PC-3 (cell line): Measurements from ENCODE around the gene FFAR4. TPM values are rescaled to one million over a fixed set of nuclear protein-coding genes. Genes with fewer than 3 reads are reported as not detected.

ENCODE experiments used
- ATAC-seq: fragments of 200-7000 bp; cut with Tn5 transposase; 2 replicates; pipeline ENCODE4 v1.9.1; 2020; ENCODE audit warnings: mild to moderate bottlenecking, moderate library complexity
- BruUV-seq: library from RNA; stranded (reverse); fragments of 400-500 nt; replicated peaks from 2 replicates; lab custom pipeline; 2021; lab: Mats Ljungman, UMichigan
- CTCF ChIA-PET: fragments of 300-600 bp; sonication (Branson Sonifier 250); formaldehyde crosslinking; loops from one replicate; lab custom pipeline; 2022; ENCODE audit warnings: antibody characterized with exemption; lab: Charles Lee
- POLR2A ChIA-PET: fragments of 300-600 bp; sonication (Branson Sonifier 250); formaldehyde crosslinking; loops from one replicate; lab custom pipeline; 2022; ENCODE audit warnings: antibody characterized with exemption; ENCODE audit not compliant: unreplicated experiment; lab: Charles Lee
- DNase-seq: peaks from one replicate; pipeline ENCODE4 v3.0.0-alpha.2; 2015
- H2AFZ ChIP-seq: fragments of 300-600 bp; sonication (generic); 2 replicates; pipeline ENCODE4 v1.6.0; 2016; ENCODE audit warnings: antibody characterized with exemption, low read length
- H3F3A ChIP-seq: fragments of 300-600 bp; sonication (generic); one replicate; pipeline ENCODE4 v1.6.0; 2017; ENCODE audit warnings: antibody characterized with exemption, low read length, control low read depth, mild to moderate bottlenecking; ENCODE audit not compliant: unreplicated experiment
- H3K27ac ChIP-seq: fragments of 300-600 bp; sonication (generic); 2 replicates; pipeline ENCODE4 v1.5.1; 2016; ENCODE audit warnings: mild to moderate bottlenecking, low read length
- H3K27me3 ChIP-seq: fragments of 300-600 bp; sonication (generic); 2 replicates; pipeline ENCODE4 v1.6.1; 2016; ENCODE audit warnings: low read length, mixed read lengths
- H3K36me3 ChIP-seq: fragments of 300-600 bp; sonication (generic); 2 replicates; pipeline ENCODE4 v1.6.1; 2016; ENCODE audit warnings: low read depth, mixed run types, low read length, mixed read lengths
- H3K4me1 ChIP-seq: fragments of 300-600 bp; sonication (generic); 2 replicates; pipeline ENCODE4 v1.5.1; 2016; ENCODE audit warnings: low read length; ENCODE audit not compliant: insufficient read depth
- H3K4me2 ChIP-seq: fragments of 300-600 bp; sonication (generic); 2 replicates; pipeline ENCODE4 v1.6.0; 2016; ENCODE audit warnings: low read length
- H3K4me3 ChIP-seq: fragments of 300-600 bp; sonication (generic); 2 replicates; pipeline ENCODE4 v1.5.1; 2016; ENCODE audit warnings: mild to moderate bottlenecking, low read length, mixed read lengths
- H3K79me2 ChIP-seq: fragments of 300-600 bp; sonication (generic); 2 replicates; pipeline ENCODE4 v1.6.1; 2017; ENCODE audit warnings: low read length, mixed read lengths
- H3K9ac ChIP-seq: fragments of 300-600 bp; sonication (generic); 2 replicates; pipeline ENCODE4 v1.6.0; 2016; ENCODE audit warnings: mild to moderate bottlenecking, low read length
- H3K9me2 ChIP-seq: fragments of 300-600 bp; sonication (generic); replicated peaks from 2 replicates; pipeline ENCODE4 v1.6.1; 2016; ENCODE audit warnings: mixed run types, low read length, mixed read lengths
- H3K9me3 ChIP-seq: fragments of 300-600 bp; sonication (generic); 2 replicates; pipeline ENCODE4 v1.6.1; 2016; ENCODE audit warnings: low read length, mixed read lengths
- H4K20me1 ChIP-seq: fragments of 300-600 bp; sonication (generic); 2 replicates; pipeline ENCODE4 v1.6.1; 2016; ENCODE audit warnings: low read length, mixed read lengths
- EZH2 ChIP-seq: fragments of 300-600 bp; sonication (generic); IDR thresholded peaks from one replicate; pipeline ENCODE4 v1.6.1; 2017; ENCODE audit warnings: antibody characterized with exemption, mild to moderate bottlenecking, low read length; ENCODE audit not compliant: unreplicated experiment
- EZH2phosphoT487 ChIP-seq: fragments of 300-600 bp; sonication (generic); IDR thresholded peaks from 2 replicates; pipeline ENCODE4 v1.6.1; 2018; ENCODE audit warnings: mild to moderate bottlenecking, antibody characterized with exemption, low read length, borderline replicate concordance
- intact Hi-C: fragments of 100-400 bp; cut with micrococcal nuclease; formaldehyde crosslinking; loops from 2 replicates; pipeline ENCODE4 v1.9.0; 2023
- total RNA-seq: library from RNA; depleted of rRNA; stranded (reverse); fragments of >200 nt; gene quantifications from 2 replicates; pipeline ENCODE4 v1.2.3, GENCODE V29; 2014
- TF ChIP-seq, protein P1 (sequence below): fragments of 300-600 bp; sonication (generic); conservative IDR thresholded peaks from 2 replicates; pipeline ENCODE4 v1.5.1; 2017; ENCODE audit warnings: antibody characterized with exemption, low read depth, mild to moderate bottlenecking, low read length

Gene FFAR4
- total RNA-seq, 1 experiment from 2014 or later: 1.5 TPM

DNA sequence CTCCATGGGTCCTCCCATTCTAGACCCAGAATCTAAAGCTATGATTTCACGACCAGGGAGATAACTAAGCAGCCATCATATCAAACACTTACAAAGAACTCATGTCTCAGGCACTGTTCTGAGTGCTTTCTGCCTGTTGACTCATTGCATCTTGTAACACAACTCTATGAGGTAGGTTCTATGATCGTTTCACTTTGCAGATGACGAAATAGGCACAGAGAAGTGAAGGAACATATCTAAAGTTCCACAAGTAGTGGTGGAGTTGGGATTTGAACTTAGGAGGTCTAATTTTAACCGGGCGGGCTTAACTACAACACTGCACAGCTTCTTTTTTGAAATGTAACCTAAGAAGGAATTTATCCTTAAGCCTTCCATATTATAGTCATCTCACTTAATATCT is 31.7 kb downstream of the FFAR4 start:
- TF ChIP-seq EZH2 (no peak), EZH2phosphoT487 (no peak)
- TF ChIP-seq, protein P1, sequence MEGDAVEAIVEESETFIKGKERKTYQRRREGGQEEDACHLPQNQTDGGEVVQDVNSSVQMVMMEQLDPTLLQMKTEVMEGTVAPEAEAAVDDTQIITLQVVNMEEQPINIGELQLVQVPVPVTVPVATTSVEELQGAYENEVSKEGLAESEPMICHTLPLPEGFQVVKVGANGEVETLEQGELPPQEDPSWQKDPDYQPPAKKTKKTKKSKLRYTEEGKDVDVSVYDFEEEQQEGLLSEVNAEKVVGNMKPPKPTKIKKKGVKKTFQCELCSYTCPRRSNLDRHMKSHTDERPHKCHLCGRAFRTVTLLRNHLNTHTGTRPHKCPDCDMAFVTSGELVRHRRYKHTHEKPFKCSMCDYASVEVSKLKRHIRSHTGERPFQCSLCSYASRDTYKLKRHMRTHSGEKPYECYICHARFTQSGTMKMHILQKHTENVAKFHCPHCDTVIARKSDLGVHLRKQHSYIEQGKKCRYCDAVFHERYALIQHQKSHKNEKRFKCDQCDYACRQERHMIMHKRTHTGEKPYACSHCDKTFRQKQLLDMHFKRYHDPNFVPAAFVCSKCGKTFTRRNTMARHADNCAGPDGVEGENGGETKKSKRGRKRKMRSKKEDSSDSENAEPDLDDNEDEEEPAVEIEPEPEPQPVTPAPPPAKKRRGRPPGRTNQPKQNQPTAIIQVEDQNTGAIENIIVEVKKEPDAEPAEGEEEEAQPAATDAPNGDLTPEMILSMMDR: no peak
- no peak overlapping the region for H3K27ac ChIP-seq
- no peak overlapping the region for H3K4me2 ChIP-seq
- H3K36me3 ChIP-seq: no peaks in the 10 kb centered on the region
- H3K4me1 ChIP-seq: peaks cover 8% of the 10 kb centered on the region; the same call in 1 of the 2 replicates
- H3F3A ChIP-seq: no peaks in the 10 kb centered on the region
- no peak overlapping the region for H2AFZ ChIP-seq
- no peaks in the 10 kb centered on the region for H3K9me3 ChIP-seq
- ATAC-seq (no peak), DNase-seq (no peak)
- no peaks in the 10 kb centered on the region for H3K27me3 ChIP-seq
- ChIA-PET POLR2A (no interaction called here), CTCF (no interaction called here)
- no peaks in the 10 kb centered on the region for H4K20me1 ChIP-seq
- H3K4me3 ChIP-seq: no peak overlapping the region
- no TSS peak for BruUV-seq
- no peaks in the 10 kb centered on the region for H3K79me2 ChIP-seq
- no peak overlapping the region for H3K9ac ChIP-seq
- intact Hi-C loops: no loop called here
- no peaks in the 10 kb centered on the region for H3K9me2 ChIP-seq

DNA sequence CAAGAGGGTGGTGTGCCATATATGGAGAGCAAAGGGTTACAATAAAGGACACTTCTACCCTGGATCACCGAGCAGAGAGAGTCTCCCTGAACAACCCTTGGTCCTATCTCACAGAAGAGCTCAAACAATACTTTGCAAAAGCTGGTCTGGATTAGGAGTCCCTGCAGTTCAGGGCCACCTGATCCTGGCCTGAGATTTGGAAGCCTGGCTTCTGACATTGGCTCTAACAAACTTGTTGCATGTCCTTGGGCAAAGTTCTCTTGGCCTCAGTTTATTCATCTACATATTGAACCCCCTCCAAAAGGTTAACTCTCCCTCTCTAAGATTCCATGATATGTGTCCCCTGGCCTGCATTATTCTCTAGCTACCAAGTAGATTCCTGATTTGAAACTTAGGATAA is 32.9 kb downstream of the FFAR4 start:
- intact Hi-C loops: no loop called here
- BruUV-seq: no TSS peak

GRCh38 chr10:93599778-93600177 is 33.3 kb downstream of the FFAR4 start:
- no peaks in the 10 kb centered on the region for H3K79me2 ChIP-seq
- peaks cover 8% of the 10 kb centered on the region; the same call in 1 of the 2 replicates for H3K4me1 ChIP-seq
- H3K4me2 ChIP-seq: no peak overlapping the region
- intact Hi-C loops: loop anchor here (10.0 kb wide), 1 partner anchor 55 kb away; no protein-coding TSS in a partner anchor
- H3K27me3 ChIP-seq: no peaks in the 10 kb centered on the region
- CTCF ChIA-PET: no interaction called here
- POLR2A ChIA-PET: no interaction called here
- no TSS peak for BruUV-seq
- no peaks in the 10 kb centered on the region for H3K9me3 ChIP-seq
- no peaks in the 10 kb centered on the region for H3K36me3 ChIP-seq
- ATAC-seq: no peak
- no peak for DNase-seq
- no peak overlapping the region for H3K27ac ChIP-seq
- TF ChIP-seq EZH2: no peak
- TF ChIP-seq, protein P1: no peak
- no peaks in the 10 kb centered on the region for H3F3A ChIP-seq
- H2AFZ ChIP-seq: no peak overlapping the region
- no peak overlapping the region for H3K9ac ChIP-seq
- H4K20me1 ChIP-seq: no peaks in the 10 kb centered on the region
- H3K4me3 ChIP-seq: no peak overlapping the region
- no peaks in the 10 kb centered on the region for H3K9me2 ChIP-seq

More for the DNA sequence above, 32.9 kb downstream of the FFAR4 start:
- Histone ChIP-seq H3K9ac (no peak overlapping the region), H3K4me2 (no peak overlapping the region), H3K36me3 (no peaks in the 10 kb centered on the region), H3K9me2 (no peaks in the 10 kb centered on the region), H3F3A (no peaks in the 10 kb centered on the region), H3K4me1 (peaks cover 8% of the 10 kb centered on the region; the same call in 1 of the 2 replicates), H3K9me3 (no peaks in the 10 kb centered on the region), H3K4me3 (no peak overlapping the region), H3K27me3 (no peaks in the 10 kb centered on the region), H4K20me1 (no peaks in the 10 kb centered on the region), H3K27ac (no peak overlapping the region), H2AFZ (no peak overlapping the region), H3K79me2 (no peaks in the 10 kb centered on the region)
- TF ChIP-seq, protein P1: no peak
- TF ChIP-seq EZH2 (no peak), EZH2phosphoT487 (no peak)
- ATAC-seq (no peak), DNase-seq (no peak)
- CTCF ChIA-PET: no interaction called here
- POLR2A ChIA-PET: no interaction called here
